K562 (cell line): Measurements from ENCODE around the gene SH3GLB2. TPM values are rescaled to one million over a fixed set of nuclear protein-coding genes. Genes with fewer than 3 reads are reported as not detected.
A peak's percentile ranks its signal among the peaks of the same experiment; 100 is the strongest.

ENCODE experiments used
- ATAC-seq: fragments of 200-7000 bp; cut with Tn5 transposase; 3 replicates; pipeline ENCODE4 v1.9.1; 2020; ENCODE audit warnings: moderate library complexity
- BruUV-seq: library from RNA; stranded (reverse); fragments of 400-500 nt; replicated peaks from 2 replicates; lab custom pipeline; 2021; lab: Mats Ljungman, UMichigan
- CTCF ChIA-PET: fragments of 300-600 bp; formaldehyde crosslinking; extraction: SDS; loops from one replicate; lab custom pipeline; 2021; ENCODE audit warnings: low intra/inter-chr PET ratio; lab: Yijun Ruan, JAX
- POLR2A ChIA-PET: fragments of 300-600, 350-650 bp; sonication (Branson Sonifier 250); formaldehyde crosslinking; extraction: SDS; loops from one replicate; lab custom pipeline; 2021; ENCODE audit warnings: antibody characterized with exemption, inconsistent platforms; lab: Yijun Ruan, JAX
- DNase-seq, 4 experiments: peaks; one replicate each; pipeline versions ENCODE4 v3.0.0 to v3.0.0-alpha.2; 2011 to 2018; ENCODE audit warnings: low spot score in 3 of 4, mixed read lengths in 3 of 4; ENCODE audit errors: extremely low read depth in 1 of 4
- FAIRE-seq: peaks from 2 replicates; lab custom pipeline; 2011; peaks lifted over from hg19 to GRCh38; lab: Jason Lieb, UNC
- H2AFZ ChIP-seq: 2 replicates; pipeline ENCODE4 v1.6.0; 2011; ENCODE audit warnings: low read depth, low read length, control low read depth, inconsistent platforms
- H3K27ac ChIP-seq: fragments of 200-600 bp; 3 replicates; pipeline ENCODE4 v1.8.0; 2011; ENCODE audit warnings: low read depth, mild to moderate bottlenecking, control low read depth, inconsistent platforms, low read length, moderate library complexity, mixed read lengths; ENCODE audit errors: extremely low read depth
- H3K27me3 ChIP-seq, 2 experiments: fragments of 300-600 bp in 1 of 2; 2 replicates in 1 of 2; 3 replicates in 1 of 2; pipeline versions ENCODE4 v1.6.0 to v1.8.0; 2011; ENCODE audit warnings: inconsistent platforms in 2 of 2, low read length in 2 of 2, mild to moderate bottlenecking in 1 of 2, mixed read lengths in 1 of 2, moderate library complexity in 1 of 2; ENCODE audit not compliant: control insufficient read depth in 2 of 2, insufficient read depth in 2 of 2
- H3K36me3 ChIP-seq: fragments of 300-600 bp; 3 replicates; pipeline ENCODE4 v1.8.0; 2011; ENCODE audit warnings: mild to moderate bottlenecking, low read length, inconsistent platforms; ENCODE audit not compliant: control insufficient read depth, insufficient read depth
- H3K4me1 ChIP-seq, 2 experiments: fragments of 200-600 bp in 1 of 2; replicated peaks in 1 of 2; 2 replicates in 1 of 2; 3 replicates in 1 of 2; pipeline versions ENCODE4 v1.5.1 to v1.8.0; 2011; ENCODE audit warnings: inconsistent platforms in 2 of 2, low read length in 2 of 2, mild to moderate bottlenecking in 1 of 2, mixed read lengths in 1 of 2, moderate library complexity in 1 of 2; ENCODE audit not compliant: control insufficient read depth in 2 of 2, insufficient read depth in 2 of 2
- H3K4me2 ChIP-seq: 2 replicates; pipeline ENCODE4 v1.6.1; 2011; ENCODE audit warnings: low read length, control low read depth, inconsistent platforms, mixed read lengths; ENCODE audit not compliant: insufficient read depth
- H3K4me3 ChIP-seq: fragments of 200-600 bp; sonication (generic), shearing (Covaris generic); 2 replicates; pipeline ENCODE4 v1.5.1; 2016; ENCODE audit warnings: control low read depth, inconsistent platforms
- H3K79me2 ChIP-seq: fragments of 200-600 bp; 3 replicates; pipeline ENCODE4 v1.8.0; 2011; ENCODE audit warnings: low read length, inconsistent platforms; ENCODE audit not compliant: control insufficient read depth, insufficient read depth
- H3K9ac ChIP-seq, 2 experiments: 2 replicates each; pipeline versions ENCODE4 v1.6.0 to v1.6.1; 2011; ENCODE audit warnings: low read depth in 2 of 2, low read length in 2 of 2, control low read depth in 1 of 2, inconsistent platforms in 1 of 2, mild to moderate bottlenecking in 1 of 2, mixed read lengths in 1 of 2; ENCODE audit not compliant: insufficient read depth in 1 of 2
- H3K9me1 ChIP-seq: one replicate; pipeline ENCODE4 v1.6.0; 2011; ENCODE audit warnings: inconsistent platforms, mild to moderate bottlenecking, low read length, moderate library complexity; ENCODE audit not compliant: control insufficient read depth, insufficient read depth
- H3K9me3 ChIP-seq: replicated peaks from 2 replicates; pipeline ENCODE4 v1.5.1; 2011; ENCODE audit warnings: low read depth, low read length, inconsistent platforms; ENCODE audit not compliant: control insufficient read depth, insufficient read depth
- H4K20me1 ChIP-seq: replicated peaks from 2 replicates; pipeline ENCODE4 v1.6.1; 2011; ENCODE audit warnings: low read length, inconsistent platforms, mixed read lengths; ENCODE audit not compliant: control insufficient read depth, insufficient read depth
- ARNT ChIP-seq, 2 experiments: fragments of 450-650 bp; IDR thresholded peaks; 2 replicates each; pipeline ENCODE4 v1.6.1; 2016; ENCODE audit warnings: mild to moderate bottlenecking in 1 of 2
- CHCHD3 ChIP-seq: fragments of 250-450 bp; sonication (Bioruptor Pico); IDR thresholded peaks from 2 replicates; pipeline ENCODE4 v2.1.2; 2022; ENCODE audit warnings: mild to moderate bottlenecking
- CTBP1 ChIP-seq: fragments of 450-650 bp; IDR thresholded peaks from 2 replicates; pipeline ENCODE4 v1.6.1; 2016; ENCODE audit warnings: borderline replicate concordance
- CTCF ChIP-seq, 3 experiments: IDR thresholded peaks in 2 of 3; conservative IDR thresholded peaks in 1 of 3; 2 replicates each; pipeline ENCODE4 v1.5.1; 2011 to 2012; ENCODE audit warnings: low read length in 3 of 3, mild to moderate bottlenecking in 3 of 3, control low read depth in 2 of 3, improper control_type of control experiment in 1 of 3, inconsistent platforms in 1 of 3, low read depth in 1 of 3, mixed read lengths in 1 of 3, moderate library complexity in 1 of 3; ENCODE audit not compliant: insufficient read depth in 2 of 3
- E2F6 ChIP-seq, 2 experiments: IDR thresholded peaks; 2 replicates each; pipeline ENCODE4 v1.6.1; 2011; ENCODE audit warnings: borderline replicate concordance in 1 of 2, control low read depth in 1 of 2, low read depth in 1 of 2, low read length in 1 of 2, mild to moderate bottlenecking in 1 of 2, mixed read lengths in 1 of 2, moderate library complexity in 1 of 2; ENCODE audit not compliant: insufficient read depth in 1 of 2, insufficient read length in 1 of 2, poor library complexity in 1 of 2, severe bottlenecking in 1 of 2; ENCODE audit errors: extremely low read depth in 1 of 2
- ESRRA ChIP-seq: fragments of 450-650 bp; IDR thresholded peaks from 2 replicates; pipeline ENCODE4 v1.6.1; 2014; ENCODE audit warnings: low read depth, mild to moderate bottlenecking, moderate library complexity, borderline replicate concordance
- HDGF ChIP-seq: fragments of 450-650 bp; IDR thresholded peaks from 2 replicates; pipeline ENCODE4 v1.6.1; 2016
- KLF16 ChIP-seq: IDR thresholded peaks from 2 replicates; pipeline ENCODE4 v1.6.1; 2016; ENCODE audit warnings: antibody characterized with exemption
- RAD21 ChIP-seq, 2 experiments: fragments of 250-450 bp in 1 of 2; fragments of 450-650 bp in 1 of 2; sonication (Bioruptor Pico) in 1 of 2; formaldehyde crosslinking in 1 of 2; IDR thresholded peaks in 1 of 2; conservative IDR thresholded peaks in 1 of 2; 2 replicates each; pipeline versions ENCODE4 v1.4.0 to v1.8.0; 2020 to 2022; ENCODE audit warnings: mild to moderate bottlenecking in 2 of 2, moderate library complexity in 1 of 2
- RBBP5 ChIP-seq: fragments of 200-600 bp; sonication (generic); IDR thresholded peaks from 2 replicates; pipeline ENCODE4 v1.6.1; 2012; ENCODE audit warnings: borderline replicate concordance, mild to moderate bottlenecking, low read length, control low read depth, inconsistent platforms; ENCODE audit not compliant: insufficient read depth, poor library complexity, severe bottlenecking
- RBM17 ChIP-seq: fragments of 200-400 bp; formaldehyde crosslinking; IDR thresholded peaks from 2 replicates; pipeline ENCODE4 v1.6.1; 2017; ENCODE audit warnings: low read depth, mild to moderate bottlenecking, low read length, borderline replicate concordance
- RBM34 ChIP-seq: fragments of 200-400 bp; formaldehyde crosslinking; IDR thresholded peaks from 2 replicates; pipeline ENCODE4 v1.6.1; 2018; ENCODE audit warnings: low read length, borderline replicate concordance; ENCODE audit not compliant: insufficient read depth
- TAF9B ChIP-seq: fragments of 450-650 bp; IDR thresholded peaks from 2 replicates; pipeline ENCODE4 v1.6.1; 2018; ENCODE audit warnings: mild to moderate bottlenecking; ENCODE audit not compliant: partially characterized antibody
- ZNF140 ChIP-seq: fragments of 250-450 bp; sonication (Bioruptor Pico); IDR thresholded peaks from 2 replicates; pipeline ENCODE4 v1.8.0; 2021; ENCODE audit warnings: moderate library complexity, mild to moderate bottlenecking, inconsistent platforms
- ZNF449 ChIP-seq: fragments of 250-450 bp; sonication (Bioruptor Pico); IDR thresholded peaks from 2 replicates; pipeline ENCODE4 v1.8.0; 2022; ENCODE audit warnings: moderate library complexity, mild to moderate bottlenecking, inconsistent platforms
- WGBS: fragments of 100-300 bp; shearing (Covaris generic); methylation state at CpG from one replicate; pipeline ENCODE4 v1.1.6; 2016; ENCODE audit warnings: low coverage, mixed read lengths; ENCODE audit not compliant: insufficient coverage; ENCODE audit errors: missing lambda C conversion rate; 5-methylcytosine and 5-hydroxymethylcytosine counted together
- in situ Hi-C: fragments of 300-500 bp; cut with MboI; formaldehyde crosslinking; loops from 4 replicates; pipeline ENCODE4 v1.15.0; 2018; ENCODE audit warnings: inconsistent platforms, mixed read lengths
- intact Hi-C: fragments of 100-400 bp; cut with micrococcal nuclease; formaldehyde crosslinking; loops from 2 replicates; pipeline ENCODE4 v1.14.2; 2022
- polyA plus RNA-seq, 8 experiments: library from polyadenylated mRNA; depleted of rRNA in 4 of 8; stranded (reverse) in 5 of 8; unstranded in 3 of 8; fragments of >200 nt; fragmentation: Nextera tagmentation in 2 of 8; fragmentation: Illumina TruSeq in 1 of 8; extraction: Ambion mirVana in 2 of 8; extraction: Trizol in 1 of 8; gene quantifications; 2 replicates each; pipeline versions ENCODE4 v1.2.1 to v1.2.3, GENCODE V29; 2011 to 2014; ENCODE audit warnings: inconsistent platforms in 1 of 8, missing spikeins in 1 of 8
- total RNA-seq, 7 experiments: library from RNA; depleted of rRNA in 6 of 7; stranded (reverse); fragments of >200 nt in 6 of 7; fragmentation: Illumina TruSeq in 2 of 7; extraction: Trizol in 2 of 7; gene quantifications; 2 replicates each; pipeline versions ENCODE4 v1.2.1 to v1.2.3, GENCODE V29; 2011 to 2021; ENCODE audit warnings: low replicate concordance in 1 of 7

SH3GLB2 gene
- total and polyA plus RNA-seq, 9 of the 15 experiments (the other 6 are each of a cell fraction or from before 2014, with no cell fraction given) = 0.20 to 118 (median 58.8) TPM

GRCh38 chr9:129036923-129037766, 9.0 kb upstream of the SH3GLB2 start:
- Histone ChIP-seq H4K20me1 (no peaks in the 10 kb centered on the region; the same call in 1 of the 2 replicates), H3K9ac (peak overlapping the region; percentile 67 to 94), H2AFZ (no peak overlapping the region), H3K79me2 (peaks cover 49% of the 10 kb centered on the region), H3K4me3 (peak overlapping the region; percentile 73), H3K9me3 (no peaks in the 10 kb centered on the region), H3K9me1 (peaks cover 4% of the 10 kb centered on the region), H3K27me3 (no peaks in the 10 kb centered on the region), H3K4me2 (peak overlapping the region; percentile 98), H3K27ac (peak overlapping the region; percentile 26; the same call in 2 of the 3 replicates), H3K4me1 (peaks cover 44 to 67% of the 10 kb centered on the region in 2 experiments), H3K36me3 (peaks cover 25% of the 10 kb centered on the region; the same call in 2 of the 3 replicates)
- in situ Hi-C loops = no loop called here
- no peak for FAIRE-seq
- intact Hi-C loops = loop anchor here (1.0 to 5.0 kb wide), 2 partner anchors 32 to 45 kb away; partner anchors contain the start of gene DOLPP1
- WGBS = under 1% methylated on average over 28 of the region's 32 CpGs
- ATAC-seq = peak; percentile 37
- ChIA-PET CTCF (interaction anchor here (0.6 to 0.7 kb wide), 2 partner anchors 219 to 438 kb away, joined by 3 to 5 read pairs; partner anchors contain the start of gene ENDOG), POLR2A (interaction anchor here (0.6 to 1.5 kb wide), 8 partner anchors 10 to 141 kb away, joined by 3 to 6 read pairs (median 4); no protein-coding TSS in a partner anchor)
- peak; percentile 23 to 47 (median 30) for DNase-seq
- no TSS peak for BruUV-seq
- TF ChIP-seq RBM17 = no peak
- TF ChIP-seq KLF16 = no peak
- no peak for TF ChIP-seq ESRRA
- TF ChIP-seq RBBP5 = peak; percentile 7
- peak; percentile 43 to 74 for TF ChIP-seq E2F6 (IDR thresholded peaks at IDR 0.05; ENCODE audit: borderline replicate concordance in 1 of 2, extremely low read depth in 1 of 2, insufficient read depth in 1 of 2, insufficient read length in 1 of 2, low read depth in 1 of 2, low read length in 1 of 2, poor library complexity in 1 of 2, severe bottlenecking in 1 of 2)
- no peak for TF ChIP-seq CHCHD3 (CRISPR knock-in tag)
- no peak for TF ChIP-seq ZNF140
- TF ChIP-seq RBM34 = no peak
- 0 out of 4 replicates have a peak, but pooled peaks of 1 of the 2 experiments have one; percentile 17 for TF ChIP-seq RAD21 (CRISPR knock-in tag; conservative IDR thresholded peaks at IDR 0.05 in 1 of 2, IDR thresholded peaks at IDR 0.05 in 1 of 2)
- peak in 2 of 3 experiments; percentile 8 to 27; a peak in 2 of 6 replicates for TF ChIP-seq CTCF (IDR thresholded peaks at IDR 0.05 in 2 of 3, conservative IDR thresholded peaks at IDR 0.05 in 1 of 3; ENCODE audit: insufficient read depth in 2 of 3, low read depth in 1 of 3, low read length in 3 of 3)
- TF ChIP-seq HDGF = peak; percentile 28; the same call in 1 of the 2 replicates
- no peak for TF ChIP-seq ZNF449
- no peak for TF ChIP-seq TAF9B
- TF ChIP-seq CTBP1 = peak; percentile 23; the same call in 1 of the 2 replicates
- no peak for TF ChIP-seq ARNT (IDR thresholded peaks at IDR 0.05)
